ENCODE measurements around the gene GSN. TPM values are rescaled to one million over a fixed set of nuclear protein-coding genes. Genes with fewer than 3 reads are reported as not detected.

Gene GSN
- total RNA-seq, 1 experiment from 2014 or later: 43.4 TPM

DNA sequence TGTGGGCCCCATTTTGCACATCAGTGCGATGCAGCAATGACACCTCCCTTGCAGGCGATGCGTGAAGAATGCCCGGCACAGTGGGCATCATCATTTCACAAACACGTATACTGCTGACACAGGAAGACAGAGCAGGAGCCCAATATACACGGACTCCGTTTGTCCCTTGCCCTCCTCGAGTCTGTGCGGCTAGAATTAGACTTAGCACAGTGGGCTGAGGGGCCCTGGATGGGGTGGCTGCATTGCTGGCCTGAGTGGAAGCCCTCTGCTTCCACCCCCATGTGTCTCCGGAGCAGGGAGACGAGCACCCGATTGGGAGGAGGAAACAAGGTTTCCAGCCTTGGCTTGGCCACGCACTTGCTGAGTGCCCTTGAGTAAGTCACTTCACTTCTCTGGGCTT lies 40.8 kb downstream of the GSN start:
- Histone ChIP-seq H3K27me3 (no peaks in the 10 kb centered on the region), H3K4me3 (no peak overlapping the region), H3K4me1 (no peaks in the 10 kb centered on the region), H3K36me3 (no peaks in the 10 kb centered on the region), H3K9me3 (replicated peaks) (no peaks in the 10 kb centered on the region), H3K27ac (no peak overlapping the region)
- DNase-seq: no peak

DNA sequence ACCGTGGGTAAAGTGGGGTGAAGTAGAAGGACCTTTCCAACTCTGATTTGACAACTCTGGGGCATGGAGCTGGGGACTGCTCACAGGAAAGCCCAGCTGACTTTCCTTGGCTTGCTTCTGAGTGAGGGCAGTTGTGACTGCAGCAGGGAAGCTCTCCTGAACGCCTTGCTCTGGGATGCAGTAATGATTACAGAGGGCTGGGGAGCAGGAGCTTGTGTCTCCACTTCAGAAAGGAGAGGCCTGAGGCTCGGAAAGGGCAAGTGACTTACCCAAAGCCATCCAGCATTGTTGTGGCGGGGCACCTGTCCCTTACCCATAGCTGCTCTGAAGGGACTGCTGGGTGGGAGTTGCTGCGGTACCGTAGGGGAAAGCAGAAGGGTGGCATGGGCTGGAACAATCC lies 41.2 kb downstream of the GSN start:
- no peak overlapping the region for H3K27ac ChIP-seq
- H3K36me3 ChIP-seq: no peaks in the 10 kb centered on the region
- H3K27me3 ChIP-seq: no peaks in the 10 kb centered on the region
- H3K4me3 ChIP-seq: no peak overlapping the region
- DNase-seq: no peak
- H3K4me1 ChIP-seq: no peaks in the 10 kb centered on the region
- H3K9me3 ChIP-seq (replicated peaks): no peaks in the 10 kb centered on the region

- no peaks in the 10 kb centered on the region for H3K4me1 ChIP-seq
- H3K4me3 ChIP-seq: no peak overlapping the region
- no peaks in the 10 kb centered on the region for H3K27me3 ChIP-seq
- H3K27ac ChIP-seq: no peak overlapping the region
- no peak for DNase-seq
- H3K9me3 ChIP-seq (replicated peaks): no peaks in the 10 kb centered on the region
- H3K36me3 ChIP-seq: no peaks in the 10 kb centered on the region
Measured at GRCh38 chr9:121309833-121310425, 42.0 kb downstream of the GSN start.

DNA sequence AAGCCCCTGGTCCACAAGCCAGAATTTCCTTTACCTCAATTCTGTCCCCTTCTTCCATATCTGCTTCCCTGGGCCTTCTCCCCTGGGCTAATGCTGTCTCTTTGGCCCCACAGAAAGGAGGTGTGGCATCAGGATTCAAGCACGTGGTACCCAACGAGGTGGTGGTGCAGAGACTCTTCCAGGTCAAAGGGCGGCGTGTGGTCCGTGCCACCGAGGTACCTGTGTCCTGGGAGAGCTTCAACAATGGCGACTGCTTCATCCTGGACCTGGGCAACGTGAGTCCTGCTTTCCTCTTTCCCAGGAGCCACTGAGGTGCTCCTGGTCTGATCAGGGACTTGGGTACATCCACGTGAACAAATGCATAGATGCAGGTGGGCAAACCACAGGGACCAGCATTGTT lies 42.6 kb downstream of the GSN start:
- Histone ChIP-seq H3K36me3 (no peaks in the 10 kb centered on the region), H3K9me3 (replicated peaks) (no peaks in the 10 kb centered on the region), H3K4me3 (no peak overlapping the region), H3K27me3 (no peaks in the 10 kb centered on the region), H3K27ac (no peak overlapping the region), H3K4me1 (no peaks in the 10 kb centered on the region)
- no peak for DNase-seq

- Histone ChIP-seq H3K27me3 (no peaks in the 10 kb centered on the region), H3K36me3 (no peaks in the 10 kb centered on the region), H3K4me3 (no peak overlapping the region), H3K4me1 (no peaks in the 10 kb centered on the region), H3K27ac (no peak overlapping the region), H3K9me3 (replicated peaks) (no peaks in the 10 kb centered on the region)
- no peak for DNase-seq
Measured at GRCh38 chr9:121312169-121312568, 44.2 kb downstream of the GSN start.

DNA sequence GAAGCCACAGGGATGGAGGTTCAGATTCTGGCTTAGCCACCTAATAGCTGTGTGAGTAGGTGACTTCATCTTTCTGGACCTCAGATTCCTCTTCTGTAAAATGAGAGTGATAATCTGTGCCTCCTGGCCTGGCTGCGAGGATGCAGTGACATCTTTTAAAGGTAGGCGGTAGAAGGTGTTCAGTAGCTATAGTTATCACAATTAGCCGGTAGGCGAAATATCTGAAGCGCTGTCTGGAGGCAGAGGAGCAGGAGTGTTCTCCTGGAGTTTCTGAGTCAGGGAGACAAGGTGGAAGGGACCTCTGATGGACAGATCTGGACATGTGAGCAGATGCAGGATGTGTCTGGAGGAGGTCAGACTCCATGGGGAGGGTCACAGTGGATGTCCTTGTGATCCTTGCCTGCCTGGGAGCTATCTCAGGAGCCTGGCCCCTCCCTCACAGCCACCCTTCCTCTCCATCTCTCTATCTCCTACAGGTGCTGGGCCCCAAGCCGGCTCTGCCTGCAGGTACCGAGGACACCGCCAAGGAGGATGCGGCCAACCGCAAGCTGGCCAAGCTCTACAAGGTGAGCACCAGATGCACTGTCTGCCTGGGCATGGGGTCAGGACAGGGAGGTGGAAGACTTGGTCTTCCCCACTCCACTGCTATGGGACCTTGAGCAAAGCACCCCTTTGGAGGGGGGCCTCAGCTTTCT lies 45.6 kb downstream of the GSN start:
- Histone ChIP-seq H3K36me3 (no peaks in the 10 kb centered on the region), H3K27ac (no peak overlapping the region), H3K9me3 (replicated peaks) (no peaks in the 10 kb centered on the region), H3K27me3 (no peaks in the 10 kb centered on the region), H3K4me1 (no peaks in the 10 kb centered on the region), H3K4me3 (no peak overlapping the region)
- DNase-seq: no peak

- H3K27me3 ChIP-seq: no peaks in the 10 kb centered on the region
- H3K4me3 ChIP-seq: no peak overlapping the region
- peaks cover 9% of the 10 kb centered on the region for H3K4me1 ChIP-seq
- no peaks in the 10 kb centered on the region for H3K9me3 ChIP-seq (replicated peaks)
- no peak for DNase-seq
- H3K27ac ChIP-seq: no peak overlapping the region
- H3K36me3 ChIP-seq: no peaks in the 10 kb centered on the region
Measured at GRCh38 chr9:121316378-121316777, 48.4 kb downstream of the GSN start.

DNA sequence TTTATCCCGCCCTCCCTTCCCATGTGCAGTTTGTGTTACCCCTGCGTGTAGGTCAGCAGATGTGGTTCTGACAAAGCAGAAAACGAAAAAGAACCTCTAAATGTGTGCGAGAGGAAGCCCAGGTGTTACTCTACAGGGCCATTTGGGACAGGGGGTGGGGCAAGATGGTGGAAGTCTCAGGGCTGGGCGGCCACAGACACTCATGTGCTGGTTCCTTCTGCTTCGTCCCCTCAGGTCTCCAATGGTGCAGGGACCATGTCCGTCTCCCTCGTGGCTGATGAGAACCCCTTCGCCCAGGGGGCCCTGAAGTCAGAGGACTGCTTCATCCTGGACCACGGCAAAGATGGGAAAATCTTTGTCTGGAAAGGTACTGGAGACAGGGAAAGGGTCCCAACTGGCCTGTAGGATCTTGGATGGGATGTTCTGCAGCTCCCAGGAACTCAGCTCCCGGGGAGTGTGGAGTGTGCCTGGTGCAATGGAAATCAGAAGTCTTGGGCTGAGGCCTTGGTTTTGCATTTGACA lies 49.0 kb downstream of the GSN start:
- Histone ChIP-seq H3K9me3 (replicated peaks) (no peaks in the 10 kb centered on the region), H3K4me3 (no peak overlapping the region), H3K27me3 (no peaks in the 10 kb centered on the region), H3K36me3 (no peaks in the 10 kb centered on the region), H3K27ac (no peak overlapping the region), H3K4me1 (peaks cover 9% of the 10 kb centered on the region)
- DNase-seq: no peak

DNA sequence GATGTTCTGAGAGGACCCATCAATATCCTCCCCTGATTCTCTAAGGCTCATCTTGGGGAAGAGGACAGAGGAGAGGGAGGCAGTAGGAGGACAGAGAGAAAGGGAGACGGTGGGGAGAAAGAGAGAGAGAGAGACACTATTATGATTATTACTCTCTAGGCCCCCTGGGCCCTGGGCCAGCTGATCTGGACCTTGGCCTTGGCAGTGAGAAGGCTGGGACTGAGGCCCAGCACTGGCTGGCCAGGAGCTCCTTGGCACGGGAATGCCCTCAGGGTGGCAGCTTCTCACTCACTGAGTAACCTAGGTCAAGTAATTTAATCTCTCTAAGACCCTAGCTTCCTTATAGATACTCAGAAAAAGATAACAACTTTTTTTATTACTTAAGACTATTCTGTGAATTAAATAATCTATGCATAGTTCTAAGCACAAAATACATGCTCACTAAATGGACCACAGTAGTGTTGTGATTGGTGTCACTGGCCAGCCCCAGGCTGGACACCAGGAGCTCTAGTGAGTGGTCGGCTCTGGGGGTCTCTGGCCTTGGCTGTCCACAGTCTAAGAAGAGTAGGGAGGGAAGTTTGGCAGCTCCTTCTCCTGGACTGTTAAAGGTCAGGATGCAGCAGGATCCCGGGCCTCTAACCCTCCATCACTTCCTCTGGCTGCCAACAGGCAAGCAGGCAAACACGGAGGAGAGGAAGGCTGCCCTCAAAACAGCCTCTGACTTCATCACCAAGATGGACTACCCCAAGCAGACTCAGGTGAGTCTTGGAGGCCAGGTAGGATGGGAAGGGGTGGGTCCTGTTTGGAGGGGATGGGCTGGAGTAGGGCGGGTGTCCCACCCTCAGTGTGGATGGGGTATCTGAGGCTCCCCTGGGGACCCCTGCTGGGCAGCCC lies 50.0 kb downstream of the GSN start:
- DNase-seq: no peak
- no peaks in the 10 kb centered on the region for H3K27me3 ChIP-seq
- no peaks in the 10 kb centered on the region for H3K9me3 ChIP-seq (replicated peaks)
- H3K27ac ChIP-seq: no peak overlapping the region
- H3K4me1 ChIP-seq: peaks cover 9% of the 10 kb centered on the region
- H3K36me3 ChIP-seq: no peaks in the 10 kb centered on the region
- H3K4me3 ChIP-seq: no peak overlapping the region

DNA sequence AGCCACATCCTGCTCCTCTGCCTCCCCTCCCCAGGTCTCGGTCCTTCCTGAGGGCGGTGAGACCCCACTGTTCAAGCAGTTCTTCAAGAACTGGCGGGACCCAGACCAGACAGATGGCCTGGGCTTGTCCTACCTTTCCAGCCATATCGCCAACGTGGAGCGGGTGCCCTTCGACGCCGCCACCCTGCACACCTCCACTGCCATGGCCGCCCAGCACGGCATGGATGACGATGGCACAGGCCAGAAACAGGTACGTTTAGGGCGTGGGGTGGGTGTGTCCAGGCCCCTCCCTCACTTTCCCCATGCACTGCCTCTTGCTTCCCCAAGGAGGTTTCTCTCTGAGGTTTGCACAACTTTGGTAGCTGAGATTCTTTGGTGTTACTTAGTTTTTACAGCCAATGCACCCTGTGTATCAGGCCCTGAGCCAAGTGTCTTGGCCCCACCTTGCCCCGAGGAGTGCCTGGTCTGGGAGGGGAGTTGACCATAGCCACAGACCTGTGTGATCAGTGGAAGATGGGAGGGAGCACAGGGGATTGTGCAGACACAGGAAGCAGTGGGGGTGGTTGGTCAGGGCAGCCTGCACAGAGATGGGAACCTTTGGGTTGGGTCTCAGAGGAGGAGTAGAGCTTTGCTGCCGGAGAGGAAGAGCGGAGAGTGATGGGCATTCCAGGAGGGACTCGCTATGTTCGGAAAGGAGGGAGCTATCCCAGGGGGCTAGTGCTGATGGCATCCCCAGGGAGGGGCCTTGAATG lies 50.8 kb downstream of the GSN start:
- Histone ChIP-seq H3K27ac (no peak overlapping the region), H3K36me3 (no peaks in the 10 kb centered on the region)

DNA sequence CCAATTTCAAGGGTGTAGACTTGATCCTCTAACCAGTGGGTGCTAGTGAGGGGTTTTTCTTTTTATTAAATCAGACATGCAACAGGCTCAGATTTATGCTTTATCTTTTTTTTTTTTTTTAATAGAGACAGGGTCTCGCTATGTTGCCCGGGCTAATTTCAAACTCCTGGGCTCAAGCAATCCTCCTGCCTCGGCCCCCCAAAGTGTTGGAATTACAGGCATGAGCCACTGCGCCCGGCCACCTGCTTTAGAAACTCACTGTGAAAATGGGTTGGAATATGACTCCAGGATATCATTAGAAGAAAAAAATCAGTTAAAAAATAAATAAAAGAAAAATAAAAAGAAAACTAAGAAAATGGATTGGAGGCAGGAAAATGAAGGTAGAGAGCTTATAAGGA lies 51.4 kb downstream of the GSN start:
- Histone ChIP-seq H3K4me1 (peaks cover 9% of the 10 kb centered on the region), H3K9me3 (replicated peaks) (no peaks in the 10 kb centered on the region), H3K27ac (peak overlapping the region; percentile 29; the same call in 1 of the 2 replicates), H3K36me3 (no peaks in the 10 kb centered on the region), H3K27me3 (no peaks in the 10 kb centered on the region), H3K4me3 (no peak overlapping the region)
- DNase-seq: peak in 1 of 2 experiments; percentile 34

More for the DNA sequence above, 50.8 kb downstream of the GSN start:
- Histone ChIP-seq H3K9me3 (replicated peaks) (no peaks in the 10 kb centered on the region), H3K4me3 (no peak overlapping the region), H3K27me3 (no peaks in the 10 kb centered on the region), H3K4me1 (peaks cover 9% of the 10 kb centered on the region)
- DNase-seq: no peak

- no peaks in the 10 kb centered on the region for H3K27me3 ChIP-seq
- no peaks in the 10 kb centered on the region for H3K36me3 ChIP-seq
- no peak overlapping the region for H3K4me3 ChIP-seq
- H3K9me3 ChIP-seq (replicated peaks): no peaks in the 10 kb centered on the region
- no peak overlapping the region for H3K27ac ChIP-seq
- DNase-seq: peak; percentile 28 to 47
- peaks cover 10% of the 10 kb centered on the region for H3K4me1 ChIP-seq
Measured at GRCh38 chr9:121321016-121321503, 53.1 kb downstream of the GSN start.

- H3K4me3 ChIP-seq: no peak overlapping the region
- DNase-seq: peak in 1 of 2 experiments; percentile 50
- no peaks in the 10 kb centered on the region for H3K36me3 ChIP-seq
- no peaks in the 10 kb centered on the region for H3K27me3 ChIP-seq
- no peaks in the 10 kb centered on the region for H3K9me3 ChIP-seq (replicated peaks)
- H3K27ac ChIP-seq: no peak overlapping the region
- H3K4me1 ChIP-seq: peaks cover 14% of the 10 kb centered on the region
Measured at GRCh38 chr9:121322037-121322736, 54.2 kb downstream of the GSN start.

All from SJCRH30 (cell line).